T-helper 17 cell (primary cell): ENCODE measurements around the gene HIVEP3. TPM values are rescaled to one million over a fixed set of nuclear protein-coding genes. Genes with fewer than 3 reads are reported as not detected.
A peak's percentile ranks its signal among the peaks of the same experiment; 100 is the strongest.

Source experiments
- ATAC-seq: fragments of 150-1000 bp; cut with Tn5 transposase; 2 replicates; pipeline ENCODE4 v1.10.0; 2021; ENCODE audit warnings: mild to moderate bottlenecking, moderate library complexity
- DNase-seq, 3 donors: peaks; one replicate each; pipeline versions ENCODE4 v3.0.0 to v3.0.0-alpha.2; 2020 to 2021
- H3K9me3 ChIP-seq: one replicate; pipeline ENCODE4 v1.7.0; 2013; ENCODE audit warnings: low read length, mild to moderate bottlenecking; ENCODE audit not compliant: control insufficient read depth, poor library complexity, severe bottlenecking
- H3K27ac Mint-ChIP-seq: one replicate; pipeline ENCODE4 v1.8.0; 2022; ENCODE audit warnings: mild to moderate bottlenecking, moderate library complexity, mixed read lengths
- H3K27me3 Mint-ChIP-seq: one replicate; pipeline ENCODE4 v1.8.0; 2022; ENCODE audit warnings: mixed read lengths
- H3K36me3 Mint-ChIP-seq: one replicate; pipeline ENCODE4 v1.8.0; 2022; ENCODE audit warnings: low read depth, mixed read lengths
- H3K4me1 Mint-ChIP-seq: one replicate; pipeline ENCODE4 v1.8.0; 2022; ENCODE audit warnings: mild to moderate bottlenecking, mixed read lengths
- H3K4me3 Mint-ChIP-seq: one replicate; pipeline ENCODE4 v1.8.0; 2022; ENCODE audit warnings: mild to moderate bottlenecking, moderate library complexity, mixed read lengths
- total RNA-seq, 4 donors: library from RNA in 2 of 4; stranded (reverse) in 2 of 4; gene quantifications; one replicate each; pipeline ENCODE4 v1.2.3 and lab custom pipeline; 2022 to 2026

The HIVEP3 gene
- total RNA-seq, 2 donors from 2014 or later: 11.1 to 13.9 TPM

GRCh38 chr1:41621791-41622190, 296.9 kb downstream of the HIVEP3 start:
- H3K27me3 Mint-ChIP-seq: no peaks in the 10 kb centered on the region
- H3K36me3 Mint-ChIP-seq: peaks cover 6% of the 10 kb centered on the region
- no peak for DNase-seq
- peak overlapping the region; percentile 50 for H3K4me3 Mint-ChIP-seq
- ATAC-seq: no peak
- H3K4me1 Mint-ChIP-seq: peaks cover 36% of the 10 kb centered on the region
- H3K9me3 ChIP-seq: no peaks in the 10 kb centered on the region
- peak overlapping the region; percentile 77 for H3K27ac Mint-ChIP-seq

GRCh38 chr1:41621256-41621655, 297.5 kb downstream of the HIVEP3 start:
- Mint-ChIP-seq H3K27me3 (no peaks in the 10 kb centered on the region), H3K27ac (peak overlapping the region; percentile 77), H3K4me3 (no peak overlapping the region), H3K4me1 (peaks cover 36% of the 10 kb centered on the region), H3K36me3 (peaks cover 6% of the 10 kb centered on the region)
- DNase-seq (no peak), ATAC-seq (no peak)
- H3K9me3 ChIP-seq: no peaks in the 10 kb centered on the region

- DNase-seq (no peak), ATAC-seq (no peak)
- H3K9me3 ChIP-seq: no peaks in the 10 kb centered on the region
- peak overlapping the region; percentile 77 for H3K27ac Mint-ChIP-seq
- peaks cover 34% of the 10 kb centered on the region for H3K4me1 Mint-ChIP-seq
- no peak overlapping the region for H3K4me3 Mint-ChIP-seq
- no peaks in the 10 kb centered on the region for H3K27me3 Mint-ChIP-seq
- H3K36me3 Mint-ChIP-seq: peaks cover 6% of the 10 kb centered on the region
These were observed 298.2 kb downstream of the HIVEP3 start for GRCh38 chr1:41620365-41621169.

GRCh38 chr1:41619511-41620364, 299.0 kb downstream of the HIVEP3 start:
- H3K27me3 Mint-ChIP-seq: no peaks in the 10 kb centered on the region
- H3K4me1 Mint-ChIP-seq: peaks cover 38% of the 10 kb centered on the region
- peaks cover 6% of the 10 kb centered on the region for H3K36me3 Mint-ChIP-seq
- no peak overlapping the region for H3K27ac Mint-ChIP-seq
- H3K9me3 ChIP-seq: no peaks in the 10 kb centered on the region
- H3K4me3 Mint-ChIP-seq: no peak overlapping the region
- DNase-seq: no peak
- no peak for ATAC-seq

GRCh38 chr1:41618871-41619270, 299.9 kb downstream of the HIVEP3 start:
- Mint-ChIP-seq H3K27ac (no peak overlapping the region), H3K27me3 (no peaks in the 10 kb centered on the region), H3K36me3 (peaks cover 6% of the 10 kb centered on the region), H3K4me3 (no peak overlapping the region), H3K4me1 (peaks cover 36% of the 10 kb centered on the region)
- H3K9me3 ChIP-seq: no peaks in the 10 kb centered on the region
- ATAC-seq: no peak
- DNase-seq: no peak

GRCh38 chr1:41618066-41618825, 300.5 kb downstream of the HIVEP3 start:
- H3K27ac Mint-ChIP-seq: no peak overlapping the region

GRCh38 chr1:41617336-41617735, 301.4 kb downstream of the HIVEP3 start:
- ATAC-seq (no peak), DNase-seq (no peak)
- no peak overlapping the region for H3K27ac Mint-ChIP-seq
- no peaks in the 10 kb centered on the region for H3K27me3 Mint-ChIP-seq
- H3K9me3 ChIP-seq: no peaks in the 10 kb centered on the region
- H3K4me1 Mint-ChIP-seq: peaks cover 27% of the 10 kb centered on the region
- peaks cover 7% of the 10 kb centered on the region for H3K36me3 Mint-ChIP-seq
- H3K4me3 Mint-ChIP-seq: no peak overlapping the region

More at GRCh38 chr1:41618066-41618825, 300.5 kb downstream of the HIVEP3 start:
- DNase-seq (no peak), ATAC-seq (no peak)
- no peaks in the 10 kb centered on the region for H3K27me3 Mint-ChIP-seq
- H3K4me3 Mint-ChIP-seq: no peak overlapping the region
- H3K4me1 Mint-ChIP-seq: peaks cover 34% of the 10 kb centered on the region
- H3K9me3 ChIP-seq: no peaks in the 10 kb centered on the region
- H3K36me3 Mint-ChIP-seq: peaks cover 6% of the 10 kb centered on the region

- peaks cover 7% of the 10 kb centered on the region for H3K36me3 Mint-ChIP-seq
- H3K27ac Mint-ChIP-seq: no peak overlapping the region
- H3K27me3 Mint-ChIP-seq: no peaks in the 10 kb centered on the region
- no peak overlapping the region for H3K4me3 Mint-ChIP-seq
- ATAC-seq (no peak), DNase-seq (no peak)
- H3K4me1 Mint-ChIP-seq: peaks cover 25% of the 10 kb centered on the region
- no peaks in the 10 kb centered on the region for H3K9me3 ChIP-seq
These were observed 302.2 kb downstream of the HIVEP3 start for GRCh38 chr1:41616563-41616962.

GRCh38 chr1:41615981-41616380, 302.7 kb downstream of the HIVEP3 start:
- H3K27me3 Mint-ChIP-seq: no peaks in the 10 kb centered on the region
- no peak overlapping the region for H3K4me3 Mint-ChIP-seq
- H3K9me3 ChIP-seq: no peaks in the 10 kb centered on the region
- H3K36me3 Mint-ChIP-seq: peaks cover 8% of the 10 kb centered on the region
- peaks cover 26% of the 10 kb centered on the region for H3K4me1 Mint-ChIP-seq
- DNase-seq: no peak
- no peak for ATAC-seq
- no peak overlapping the region for H3K27ac Mint-ChIP-seq

- H3K9me3 ChIP-seq: no peaks in the 10 kb centered on the region
- DNase-seq (no peak), ATAC-seq (no peak)
- H3K4me3 Mint-ChIP-seq: no peak overlapping the region
- peaks cover 8% of the 10 kb centered on the region for H3K36me3 Mint-ChIP-seq
- H3K27ac Mint-ChIP-seq: no peak overlapping the region
- H3K27me3 Mint-ChIP-seq: no peaks in the 10 kb centered on the region
- peaks cover 23% of the 10 kb centered on the region for H3K4me1 Mint-ChIP-seq
These were observed 303.4 kb downstream of the HIVEP3 start for GRCh38 chr1:41615316-41615715.

- no peak for DNase-seq
- no peaks in the 10 kb centered on the region for H3K27me3 Mint-ChIP-seq
These were observed 303.9 kb downstream of the HIVEP3 start for GRCh38 chr1:41614818-41615217.

GRCh38 chr1:41613689-41614574, 304.8 kb downstream of the HIVEP3 start:
- no peaks in the 10 kb centered on the region for H3K27me3 Mint-ChIP-seq
- H3K27ac Mint-ChIP-seq: no peak overlapping the region
- ATAC-seq: no peak
- DNase-seq: no peak
- H3K36me3 Mint-ChIP-seq: peaks cover 11% of the 10 kb centered on the region
- H3K4me1 Mint-ChIP-seq: peaks cover 18% of the 10 kb centered on the region
- H3K9me3 ChIP-seq: no peaks in the 10 kb centered on the region
- no peak overlapping the region for H3K4me3 Mint-ChIP-seq

More at GRCh38 chr1:41614818-41615217, 303.9 kb downstream of the HIVEP3 start:
- H3K36me3 Mint-ChIP-seq: peaks cover 11% of the 10 kb centered on the region
- H3K9me3 ChIP-seq: no peaks in the 10 kb centered on the region
- peaks cover 23% of the 10 kb centered on the region for H3K4me1 Mint-ChIP-seq
- no peak overlapping the region for H3K27ac Mint-ChIP-seq
- ATAC-seq: no peak
- no peak overlapping the region for H3K4me3 Mint-ChIP-seq
